Spleen (tissue), 11 donors: ENCODE measurements around the gene RPA1. TPM values are rescaled to one million over a fixed set of nuclear protein-coding genes. Genes with fewer than 3 reads are reported as not detected.

Experiments used
- DNase-seq: peaks from one replicate; pipeline ENCODE4 v3.0.0-alpha.2; 2020
- H3K27ac ChIP-seq, 8 donors: fragments of 200-600 bp; sonication (generic) in 7 of 8; 1 replicate in 4 of 8; 2 replicates in 4 of 8; pipeline versions ENCODE4 v1.5.0 to v1.8.0; 2016 to 2021; ENCODE audit warnings: inconsistent platforms in 4 of 8, mild to moderate bottlenecking in 4 of 8, moderate library complexity in 1 of 8
- H3K27me3 ChIP-seq, 7 donors: fragments of 200-600 bp; sonication (generic) in 6 of 7; replicated peaks in 1 of 7; 1 replicate in 4 of 7; 2 replicates in 3 of 7; pipeline versions ENCODE4 v1.5.0 to v1.8.0; 2016 to 2021; ENCODE audit warnings: inconsistent platforms in 3 of 7, mild to moderate bottlenecking in 1 of 7
- H3K36me3 ChIP-seq, 6 donors: fragments of 200-600 bp; sonication (generic) in 5 of 6; 1 replicate in 4 of 6; 2 replicates in 2 of 6; pipeline versions ENCODE4 v1.5.0 to v1.8.0; 2016 to 2021; ENCODE audit warnings: inconsistent platforms in 2 of 6
- H3K4me1 ChIP-seq, 6 donors: fragments of 200-600 bp; sonication (generic) in 5 of 6; 1 replicate in 3 of 6; 2 replicates in 3 of 6; pipeline versions ENCODE4 v1.5.0 to v1.8.0; 2016 to 2021; ENCODE audit warnings: inconsistent platforms in 3 of 6
- H3K4me3 ChIP-seq, 8 donors: fragments of 200-600 bp; sonication (generic) in 7 of 8; 1 replicate in 4 of 8; 2 replicates in 4 of 8; pipeline versions ENCODE4 v1.5.0 to v1.8.0; 2016 to 2021; ENCODE audit warnings: inconsistent platforms in 4 of 8, mild to moderate bottlenecking in 4 of 8, moderate library complexity in 2 of 8
- H3K9me3 ChIP-seq, 8 donors: fragments of 200-600 bp; sonication (generic) in 7 of 8; 1 replicate in 4 of 8; 2 replicates in 4 of 8; pipeline versions ENCODE4 v1.5.0 to v1.8.0; 2016 to 2021; ENCODE audit warnings: inconsistent platforms in 4 of 8
- POLR2A ChIP-seq, 3 donors: fragments of 450-650 bp; IDR thresholded peaks; one replicate each; pipeline ENCODE4 v1.5.1; 2017; ENCODE audit warnings: antibody characterized with exemption in 3 of 3, mild to moderate bottlenecking in 1 of 3
- POLR2AphosphoS5 ChIP-seq, 3 donors: sonication (generic); formaldehyde crosslinking; IDR thresholded peaks; one replicate each; pipeline ENCODE4 v1.5.1; 2017; ENCODE audit warnings: antibody characterized with exemption in 3 of 3
- WGBS, 5 donors: extraction: QIAGEN DNeasy Blood & Tissue Kit in 3 of 5; methylation state at CpG; one replicate each; pipeline versions ENCODE4 v1.1.5 to v1.1.7; 2013 to 2018; 5-methylcytosine and 5-hydroxymethylcytosine counted together
- intact Hi-C: fragments of 100-400 bp; cut with DNase I; formaldehyde crosslinking; loops from one replicate; pipeline ENCODE4 v1.15.0; 2023; ENCODE audit warnings: low total_unique reads
- polyA plus RNA-seq, 3 donors: library from polyadenylated mRNA; stranded (reverse); fragments of 200-250 nt; gene quantifications; one replicate each; pipeline ENCODE4 v1.2.1, GENCODE V29; 2013
- total RNA-seq, 7 donors: library from RNA; depleted of rRNA in 3 of 7; stranded (reverse); fragments of >200 nt in 3 of 7; fragmentation: NEBNext Ultra II Directional in 4 of 7; extraction: Animal tissue kit (Norgen Biotek cat#: 25700) in 4 of 7; gene quantifications; one replicate each; pipeline versions ENCODE4 v1.1.0 to v1.2.1, GENCODE V29; 2016 to 2021
- TF ChIP-seq, protein P1 (sequence below), 11 experiments: fragments of 200-600 bp in 7 of 11; fragments of 450-650 bp in 4 of 11; sonication (generic) in 4 of 11; IDR thresholded peaks in 8 of 11; conservative IDR thresholded peaks in 3 of 11; 1 replicate in 7 of 11; 2 replicates in 4 of 11; pipeline versions ENCODE4 v1.4.0 to v1.8.0; 2016 to 2021; ENCODE audit warnings: antibody characterized with exemption in 11 of 11, inconsistent platforms in 4 of 11, mild to moderate bottlenecking in 1 of 11
- donor health status: healthy with polysubstance abuse.
- donor health status: DM: no; HTN: no; CAD: no; lungs with moderate emphysema.
- donor health status: DM: no; HTN: no; CAD: no.
- donor health status: Bipolar disorder and iron deficiency.
- donor health status: healthy.
- donor health status: DM: no; HTN: no; CAD: no.
- donor health status: DM: yes; HTN: yes; CAD: no.

The RPA1 gene
- total and polyA plus RNA-seq, 10 donors: 20.7 to 101 (median 35.1) TPM

DNA sequence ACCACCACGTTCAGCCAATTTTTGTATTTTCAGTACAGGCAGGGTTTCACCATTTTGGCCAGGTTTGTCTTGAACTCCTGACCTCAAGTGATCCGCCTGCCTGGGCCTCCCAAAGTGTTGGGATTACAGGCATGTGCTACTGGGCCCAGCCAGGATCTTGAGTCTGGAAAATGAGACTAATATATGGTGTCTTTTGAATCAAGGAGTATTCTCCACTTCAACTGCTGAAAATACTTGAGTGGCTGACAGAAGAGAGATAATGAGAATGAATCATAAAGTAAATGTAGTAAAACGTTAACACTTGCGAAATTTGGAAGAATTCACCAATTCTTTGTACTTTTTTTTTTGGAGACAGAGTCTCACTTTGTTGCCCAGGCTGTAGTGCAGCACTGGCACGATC lies 16.7 kb upstream of the RPA1 start:
- WGBS, 5 donors: 86 to 93% (median 90%) methylated on average over 5 of the region's 5 CpGs
- no peak overlapping the region for H3K27ac ChIP-seq
- no peaks in the 10 kb centered on the region for H3K4me1 ChIP-seq
- H3K4me3 ChIP-seq: no peak overlapping the region
- H3K27me3 ChIP-seq: no peaks in the 10 kb centered on the region
- intact Hi-C loops: no loop called here
- no peak for TF ChIP-seq POLR2AphosphoS5 (IDR thresholded peaks at IDR 0.05)
- H3K9me3 ChIP-seq: no peaks in the 10 kb centered on the region
- DNase-seq: peak; percentile 1
- H3K36me3 ChIP-seq: peaks cover 4 to 78% (median 19%) of the 10 kb centered on the region in 6 donors

DNA sequence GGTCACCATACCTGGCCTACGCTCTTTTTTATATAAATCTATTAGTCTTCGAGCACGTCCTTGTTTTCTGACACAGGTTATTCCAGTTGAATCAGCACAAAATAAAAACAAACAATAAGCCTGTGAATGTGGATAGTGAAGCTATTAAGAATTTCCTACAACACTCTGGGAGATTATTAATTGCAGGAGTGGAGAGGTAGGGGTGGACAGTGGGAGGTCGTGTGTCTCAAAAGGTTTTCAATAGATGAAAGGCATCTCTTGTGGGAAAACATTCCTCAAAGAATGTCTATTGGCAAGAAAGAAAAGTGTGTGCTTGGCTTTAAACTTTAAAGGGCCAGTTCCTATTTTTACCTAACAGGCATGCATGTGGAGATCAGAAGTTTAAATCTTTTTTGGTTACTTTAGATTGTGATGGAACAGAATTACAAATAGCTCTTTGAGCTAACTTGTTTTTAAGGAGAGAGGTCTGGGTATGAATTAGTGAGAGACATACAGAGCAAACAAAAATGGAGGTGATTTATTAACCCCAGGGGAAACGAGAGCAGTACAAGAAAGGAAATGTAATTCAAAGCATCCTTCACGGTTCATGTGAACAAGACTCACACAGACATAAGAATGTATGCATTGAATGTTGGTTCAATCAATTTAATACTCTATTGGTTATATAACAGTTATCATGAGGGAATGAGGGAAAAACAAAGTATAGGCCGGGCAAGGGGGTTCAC lies 9.1 kb upstream of the RPA1 start:
- H3K27ac ChIP-seq: peak overlapping the region in 1 of 8 donors; percentile 2
- peaks cover 0 to 14% (median 5%) of the 10 kb centered on the region in 6 donors for H3K4me1 ChIP-seq
- peaks cover 0 to 63% (median 14%) of the 10 kb centered on the region in 6 donors for H3K36me3 ChIP-seq
- intact Hi-C loops: no loop called here
- TF ChIP-seq POLR2AphosphoS5 (IDR thresholded peaks at IDR 0.05): no peak
- H3K4me3 ChIP-seq: no peak overlapping the region
- WGBS, 5 donors: 74 to 82% (median 79%) methylated on average over 7 of the region's 7 CpGs
- no peak for DNase-seq
- no peaks in the 10 kb centered on the region for H3K27me3 ChIP-seq
- H3K9me3 ChIP-seq: no peaks in the 10 kb centered on the region

DNA sequence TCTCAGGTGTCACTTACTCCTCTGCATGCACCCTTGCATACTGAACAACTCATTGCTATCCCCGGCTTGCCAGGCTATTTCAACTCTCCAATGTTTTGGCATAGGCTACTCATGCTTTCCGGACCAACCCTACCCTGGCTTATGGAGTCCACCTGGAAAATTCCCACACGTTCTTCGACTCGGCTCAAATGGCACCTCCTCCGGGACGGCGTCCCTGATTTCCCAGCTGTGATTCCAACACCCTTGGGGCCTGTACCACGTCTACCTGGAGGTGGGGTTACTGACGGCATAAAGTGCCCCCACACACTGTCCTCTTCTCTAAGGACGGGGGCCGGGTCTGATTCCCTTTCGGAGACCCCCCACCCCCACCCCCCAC lies 601 bp upstream of the RPA1 start:
- TF ChIP-seq POLR2AphosphoS5 (IDR thresholded peaks at IDR 0.05) (no peak), POLR2A (IDR thresholded peaks at IDR 0.05) (no peak)
- TF ChIP-seq, protein P1, sequence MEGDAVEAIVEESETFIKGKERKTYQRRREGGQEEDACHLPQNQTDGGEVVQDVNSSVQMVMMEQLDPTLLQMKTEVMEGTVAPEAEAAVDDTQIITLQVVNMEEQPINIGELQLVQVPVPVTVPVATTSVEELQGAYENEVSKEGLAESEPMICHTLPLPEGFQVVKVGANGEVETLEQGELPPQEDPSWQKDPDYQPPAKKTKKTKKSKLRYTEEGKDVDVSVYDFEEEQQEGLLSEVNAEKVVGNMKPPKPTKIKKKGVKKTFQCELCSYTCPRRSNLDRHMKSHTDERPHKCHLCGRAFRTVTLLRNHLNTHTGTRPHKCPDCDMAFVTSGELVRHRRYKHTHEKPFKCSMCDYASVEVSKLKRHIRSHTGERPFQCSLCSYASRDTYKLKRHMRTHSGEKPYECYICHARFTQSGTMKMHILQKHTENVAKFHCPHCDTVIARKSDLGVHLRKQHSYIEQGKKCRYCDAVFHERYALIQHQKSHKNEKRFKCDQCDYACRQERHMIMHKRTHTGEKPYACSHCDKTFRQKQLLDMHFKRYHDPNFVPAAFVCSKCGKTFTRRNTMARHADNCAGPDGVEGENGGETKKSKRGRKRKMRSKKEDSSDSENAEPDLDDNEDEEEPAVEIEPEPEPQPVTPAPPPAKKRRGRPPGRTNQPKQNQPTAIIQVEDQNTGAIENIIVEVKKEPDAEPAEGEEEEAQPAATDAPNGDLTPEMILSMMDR (IDR thresholded peaks at IDR 0.05 in 8 of 11, conservative IDR thresholded peaks at IDR 0.05 in 3 of 11): no peak
- peaks cover 0 to 56% (median 27%) of the 10 kb centered on the region in 6 donors for H3K36me3 ChIP-seq
- H3K4me1 ChIP-seq: peaks cover 14 to 69% (median 45%) of the 10 kb centered on the region in 6 donors
- no peak for DNase-seq
- peak overlapping the region; percentile 73 to 95 (median 87) for H3K27ac ChIP-seq
- H3K27me3 ChIP-seq: no peaks in the 10 kb centered on the region
- intact Hi-C loops: no loop called here
- 0 to 2% (median 1%) methylated on average over 8 to 13 of the region's 13 CpGs for WGBS, 5 donors
- H3K9me3 ChIP-seq: no peaks in the 10 kb centered on the region
- H3K4me3 ChIP-seq: peak overlapping the region; percentile 67 to 98 (median 84)

DNA sequence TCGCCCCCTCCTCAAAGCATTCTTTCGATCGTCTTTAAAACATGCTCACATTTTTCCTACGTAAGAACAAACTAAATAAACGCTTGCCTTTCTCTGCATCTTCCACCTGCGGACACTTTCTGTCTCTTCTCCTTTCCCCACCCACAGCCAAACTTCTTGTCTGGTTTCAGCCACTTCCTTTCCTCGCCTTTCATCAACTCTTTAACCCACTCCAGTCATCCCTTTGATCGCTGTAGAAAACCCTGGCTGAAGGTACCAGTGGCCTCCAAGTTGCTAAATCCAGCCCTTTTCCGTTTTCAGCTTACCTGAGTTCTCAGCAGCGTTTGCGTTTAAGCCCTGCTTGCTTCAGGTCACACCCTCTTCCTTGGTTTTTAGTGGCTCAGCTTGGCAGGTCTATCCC lies 483 bp downstream of the RPA1 start:
- WGBS, 5 donors: 0% methylated on average over 11 of the region's 11 CpGs
- Histone ChIP-seq H3K36me3 (peaks cover 0 to 54% (median 18%) of the 10 kb centered on the region in 6 donors), H3K27ac (peak overlapping the region; percentile 73 to 95 (median 87)), H3K4me1 (peaks cover 19 to 78% (median 54%) of the 10 kb centered on the region in 6 donors), H3K4me3 (peak overlapping the region; percentile 67 to 98 (median 84)), H3K9me3 (no peaks in the 10 kb centered on the region), H3K27me3 (no peaks in the 10 kb centered on the region)
- DNase-seq: no peak
- intact Hi-C loops: no loop called here
- TF ChIP-seq, protein P1 (IDR thresholded peaks at IDR 0.05 in 8 of 11, conservative IDR thresholded peaks at IDR 0.05 in 3 of 11): no peak
- TF ChIP-seq POLR2A (IDR thresholded peaks at IDR 0.05) (no peak), POLR2AphosphoS5 (IDR thresholded peaks at IDR 0.05) (no peak)

DNA sequence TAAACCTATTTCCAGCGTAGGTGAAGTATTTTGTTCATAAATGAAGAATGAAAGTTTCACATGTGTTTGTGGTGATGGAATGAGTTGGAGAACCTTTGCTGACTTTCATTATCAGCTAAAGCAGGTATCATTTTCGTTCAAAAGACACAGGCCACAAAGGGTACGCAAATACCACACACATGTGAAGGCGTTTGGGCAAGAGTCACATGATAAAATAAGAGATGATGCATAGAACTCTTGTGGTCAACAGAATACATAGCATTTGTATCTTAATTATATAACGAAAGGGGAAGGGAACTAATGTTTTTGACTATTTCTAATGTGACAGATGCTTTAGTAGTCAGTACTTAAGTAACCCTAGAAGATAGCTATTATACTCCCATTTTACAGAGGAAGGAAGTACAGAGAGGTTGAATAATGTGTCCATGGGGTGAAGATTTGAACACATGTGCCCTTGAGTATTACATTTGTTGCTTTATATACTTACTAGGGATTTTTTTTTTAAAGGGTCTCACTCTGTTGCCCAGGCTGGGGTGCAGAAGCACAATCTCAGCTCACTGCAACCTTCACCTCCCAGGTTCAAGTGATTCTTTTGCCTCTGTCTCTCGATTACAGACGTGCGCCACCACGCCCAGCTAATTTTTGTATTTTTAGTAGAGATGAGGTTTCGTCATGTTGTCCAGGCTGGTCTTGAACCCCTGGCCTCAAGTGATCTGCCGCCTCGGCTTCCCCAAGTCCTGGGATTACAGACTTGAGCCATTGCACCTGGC lies 4.8 kb downstream of the RPA1 start:
- peak overlapping the region in 6 of 8 donors; percentile 5 to 68 (median 46) for H3K27ac ChIP-seq
- intact Hi-C loops: no loop called here
- peaks cover 14 to 56% (median 44%) of the 10 kb centered on the region in 6 donors for H3K4me1 ChIP-seq
- TF ChIP-seq POLR2AphosphoS5 (IDR thresholded peaks at IDR 0.05): no peak
- TF ChIP-seq POLR2A (IDR thresholded peaks at IDR 0.05): no peak
- TF ChIP-seq, protein P1 (IDR thresholded peaks at IDR 0.05 in 8 of 11, conservative IDR thresholded peaks at IDR 0.05 in 3 of 11): no peak
- DNase-seq: no peak
- no peaks in the 10 kb centered on the region for H3K9me3 ChIP-seq
- no peaks in the 10 kb centered on the region for H3K27me3 ChIP-seq
- H3K36me3 ChIP-seq: peaks cover 0 to 58% (median 0%) of the 10 kb centered on the region in 6 donors
- WGBS, 5 donors: 72 to 76% (median 73%) methylated on average over 12 of the region's 12 CpGs
- H3K4me3 ChIP-seq: no peak overlapping the region
